Measurements from ENCODE around the gene MYEOV.

MYEOV gene

GRCh38 chr11:69317401-69318092, 23.6 kb downstream of the MYEOV start:
- H3K4me1 ChIP-seq (ENCODE audit: control insufficient read depth, insufficient read depth, low read length): no peaks in the 10 kb centered on the region

GRCh38 chr11:69318093-69318420, 24.1 kb downstream of the MYEOV start:
- H3K36me3 ChIP-seq (ENCODE audit: control insufficient read depth, insufficient read depth, low read length): no peaks in the 10 kb centered on the region
- H3K4me3 ChIP-seq (ENCODE audit: low read depth, low read length): no peak overlapping the region

More at GRCh38 chr11:69317401-69318092, 23.6 kb downstream of the MYEOV start:
- no peak overlapping the region for H3K4me3 ChIP-seq (ENCODE audit: low read depth, low read length)
- H3K36me3 ChIP-seq (ENCODE audit: control insufficient read depth, insufficient read depth, low read length): no peaks in the 10 kb centered on the region
- H3K9ac ChIP-seq (ENCODE audit: low read depth, low read length): no peak overlapping the region
- no peaks in the 10 kb centered on the region for H3K27me3 ChIP-seq (ENCODE audit: control insufficient read depth, insufficient read depth, low read length)
- no peaks in the 10 kb centered on the region for H3K9me3 ChIP-seq (ENCODE audit: control insufficient read depth, insufficient read depth, low read length)

GRCh38 chr11:69319255-69320106, 25.5 kb downstream of the MYEOV start:
- Histone ChIP-seq H3K4me1 (ENCODE audit: control insufficient read depth, insufficient read depth, low read length) (no peaks in the 10 kb centered on the region), H3K27me3 (ENCODE audit: control insufficient read depth, insufficient read depth, low read length) (no peaks in the 10 kb centered on the region), H3K36me3 (ENCODE audit: control insufficient read depth, insufficient read depth, low read length) (no peaks in the 10 kb centered on the region), H3K9ac (ENCODE audit: low read depth, low read length) (no peak overlapping the region), H3K4me3 (ENCODE audit: low read depth, low read length) (no peak overlapping the region), H3K9me3 (ENCODE audit: control insufficient read depth, insufficient read depth, low read length) (no peaks in the 10 kb centered on the region)

More at GRCh38 chr11:69318093-69318420, 24.1 kb downstream of the MYEOV start:
- Histone ChIP-seq H3K27me3 (ENCODE audit: control insufficient read depth, insufficient read depth, low read length) (no peaks in the 10 kb centered on the region), H3K9me3 (ENCODE audit: control insufficient read depth, insufficient read depth, low read length) (no peaks in the 10 kb centered on the region), H3K9ac (ENCODE audit: low read depth, low read length) (no peak overlapping the region), H3K4me1 (ENCODE audit: control insufficient read depth, insufficient read depth, low read length) (no peaks in the 10 kb centered on the region)

- Histone ChIP-seq H3K4me3 (ENCODE audit: low read depth, low read length) (no peak overlapping the region), H3K9me3 (ENCODE audit: control insufficient read depth, insufficient read depth, low read length) (no peaks in the 10 kb centered on the region), H3K4me1 (ENCODE audit: control insufficient read depth, insufficient read depth, low read length) (no peaks in the 10 kb centered on the region), H3K36me3 (ENCODE audit: control insufficient read depth, insufficient read depth, low read length) (no peaks in the 10 kb centered on the region), H3K27me3 (ENCODE audit: control insufficient read depth, insufficient read depth, low read length) (no peaks in the 10 kb centered on the region), H3K9ac (ENCODE audit: low read depth, low read length) (no peak overlapping the region)
Observed at GRCh38 chr11:69320326-69320725, 26.4 kb downstream of the MYEOV start.

GRCh38 chr11:69320756-69321741, 27.1 kb downstream of the MYEOV start:
- H3K27me3 ChIP-seq (ENCODE audit: control insufficient read depth, insufficient read depth, low read length): no peaks in the 10 kb centered on the region
- H3K9me3 ChIP-seq (ENCODE audit: control insufficient read depth, insufficient read depth, low read length): no peaks in the 10 kb centered on the region
- no peaks in the 10 kb centered on the region for H3K36me3 ChIP-seq (ENCODE audit: control insufficient read depth, insufficient read depth, low read length)
- no peak overlapping the region for H3K9ac ChIP-seq (ENCODE audit: low read depth, low read length)
- H3K4me3 ChIP-seq (ENCODE audit: low read depth, low read length): no peak overlapping the region
- no peaks in the 10 kb centered on the region for H3K4me1 ChIP-seq (ENCODE audit: control insufficient read depth, insufficient read depth, low read length)

- Histone ChIP-seq H3K27me3 (ENCODE audit: control insufficient read depth, insufficient read depth, low read length) (no peaks in the 10 kb centered on the region), H3K4me3 (ENCODE audit: low read depth, low read length) (no peak overlapping the region), H3K9ac (ENCODE audit: low read depth, low read length) (no peak overlapping the region), H3K9me3 (ENCODE audit: control insufficient read depth, insufficient read depth, low read length) (no peaks in the 10 kb centered on the region), H3K4me1 (ENCODE audit: control insufficient read depth, insufficient read depth, low read length) (no peaks in the 10 kb centered on the region), H3K36me3 (ENCODE audit: control insufficient read depth, insufficient read depth, low read length) (no peaks in the 10 kb centered on the region)
Observed at GRCh38 chr11:69321877-69322361, 28.0 kb downstream of the MYEOV start.

GRCh38 chr11:69325446-69325845, 31.5 kb downstream of the MYEOV start:
- H3K36me3 ChIP-seq (ENCODE audit: control insufficient read depth, insufficient read depth, low read length): no peaks in the 10 kb centered on the region
- H3K4me3 ChIP-seq (ENCODE audit: low read depth, low read length): no peak overlapping the region
- H3K9ac ChIP-seq (ENCODE audit: low read depth, low read length): no peak overlapping the region
- no peaks in the 10 kb centered on the region for H3K4me1 ChIP-seq (ENCODE audit: control insufficient read depth, insufficient read depth, low read length)
- H3K9me3 ChIP-seq (ENCODE audit: control insufficient read depth, insufficient read depth, low read length): no peaks in the 10 kb centered on the region
- no peaks in the 10 kb centered on the region for H3K27me3 ChIP-seq (ENCODE audit: control insufficient read depth, insufficient read depth, low read length)

- no peaks in the 10 kb centered on the region for H3K4me1 ChIP-seq (ENCODE audit: control insufficient read depth, insufficient read depth, low read length)
- H3K4me3 ChIP-seq (ENCODE audit: low read depth, low read length): no peak overlapping the region
- H3K9ac ChIP-seq (ENCODE audit: low read depth, low read length): no peak overlapping the region
- no peaks in the 10 kb centered on the region for H3K27me3 ChIP-seq (ENCODE audit: control insufficient read depth, insufficient read depth, low read length)
- no peaks in the 10 kb centered on the region for H3K36me3 ChIP-seq (ENCODE audit: control insufficient read depth, insufficient read depth, low read length)
- no peaks in the 10 kb centered on the region for H3K9me3 ChIP-seq (ENCODE audit: control insufficient read depth, insufficient read depth, low read length)
Observed at GRCh38 chr11:69326622-69327219, 32.8 kb downstream of the MYEOV start.

GRCh38 chr11:69327741-69328191, 33.8 kb downstream of the MYEOV start:
- H3K9me3 ChIP-seq (ENCODE audit: control insufficient read depth, insufficient read depth, low read length): no peaks in the 10 kb centered on the region
- no peaks in the 10 kb centered on the region for H3K27me3 ChIP-seq (ENCODE audit: control insufficient read depth, insufficient read depth, low read length)
- no peak overlapping the region for H3K9ac ChIP-seq (ENCODE audit: low read depth, low read length)
- no peak overlapping the region for H3K4me3 ChIP-seq (ENCODE audit: low read depth, low read length)
- no peaks in the 10 kb centered on the region for H3K4me1 ChIP-seq (ENCODE audit: control insufficient read depth, insufficient read depth, low read length)
- H3K36me3 ChIP-seq (ENCODE audit: control insufficient read depth, insufficient read depth, low read length): no peaks in the 10 kb centered on the region

GRCh38 chr11:69328231-69328630, 34.3 kb downstream of the MYEOV start:
- no peak overlapping the region for H3K4me3 ChIP-seq (ENCODE audit: low read depth, low read length)

GRCh38 chr11:69329581-69329980, 35.6 kb downstream of the MYEOV start:
- Histone ChIP-seq H3K36me3 (ENCODE audit: control insufficient read depth, insufficient read depth, low read length) (no peaks in the 10 kb centered on the region), H3K4me3 (ENCODE audit: low read depth, low read length) (no peak overlapping the region), H3K9ac (ENCODE audit: low read depth, low read length) (no peak overlapping the region), H3K9me3 (ENCODE audit: control insufficient read depth, insufficient read depth, low read length) (no peaks in the 10 kb centered on the region), H3K4me1 (ENCODE audit: control insufficient read depth, insufficient read depth, low read length) (no peaks in the 10 kb centered on the region), H3K27me3 (ENCODE audit: control insufficient read depth, insufficient read depth, low read length) (no peaks in the 10 kb centered on the region)

More at GRCh38 chr11:69328231-69328630, 34.3 kb downstream of the MYEOV start:
- H3K36me3 ChIP-seq (ENCODE audit: control insufficient read depth, insufficient read depth, low read length): no peaks in the 10 kb centered on the region
- no peaks in the 10 kb centered on the region for H3K4me1 ChIP-seq (ENCODE audit: control insufficient read depth, insufficient read depth, low read length)
- H3K27me3 ChIP-seq (ENCODE audit: control insufficient read depth, insufficient read depth, low read length): no peaks in the 10 kb centered on the region
- H3K9me3 ChIP-seq (ENCODE audit: control insufficient read depth, insufficient read depth, low read length): no peaks in the 10 kb centered on the region
- H3K9ac ChIP-seq (ENCODE audit: low read depth, low read length): no peak overlapping the region

Data from iPS-15b (cell line).